Kidney (tissue), 14 donors: Measurements from ENCODE around the gene BCAS3. TPM values are rescaled to one million over a fixed set of nuclear protein-coding genes. Genes with fewer than 3 reads are reported as not detected.

ENCODE experiments used
- DNase-seq, 5 donors: peaks; one replicate each; pipeline ENCODE4 v3.0.0-alpha.2; 2013 to 2020
- FAIRE-seq: peaks from 2 replicates; lab custom pipeline; 2012; peaks lifted over from hg19 to GRCh38; lab: Jason Lieb, UNC
- H3K27ac ChIP-seq, 2 donors: one replicate each; pipeline ENCODE4 v1.7.0; 2013; ENCODE audit warnings: low read depth in 2 of 2, low read length in 2 of 2, inconsistent platforms in 1 of 2
- H3K27me3 ChIP-seq: one replicate; pipeline ENCODE4 v1.7.1; 2013; ENCODE audit warnings: low read length, inconsistent platforms; ENCODE audit not compliant: control insufficient read depth, insufficient read depth
- H3K36me3 ChIP-seq, 3 donors: one replicate each; pipeline versions ENCODE4 v1.7.0 to v1.7.1; 2013; ENCODE audit warnings: low read length in 3 of 3, control low read depth in 1 of 3, inconsistent platforms in 1 of 3; ENCODE audit not compliant: insufficient read depth in 3 of 3, control insufficient read depth in 2 of 3
- H3K4me1 ChIP-seq, 3 donors: one replicate each; pipeline versions ENCODE4 v1.7.0 to v1.7.1; 2013; ENCODE audit warnings: low read length in 3 of 3, inconsistent platforms in 1 of 3, low read depth in 1 of 3; ENCODE audit not compliant: control insufficient read depth in 2 of 3, insufficient read depth in 2 of 3
- H3K4me3 ChIP-seq, 3 donors: one replicate each; pipeline versions ENCODE4 v1.7.0 to v1.8.1; 2013; ENCODE audit warnings: low read length in 3 of 3, control low read depth in 1 of 3, inconsistent platforms in 1 of 3
- H3K9ac ChIP-seq, 3 donors: one replicate each; pipeline versions ENCODE4 v1.7.0 to v1.7.1; 2013; ENCODE audit warnings: low read length in 3 of 3, control low read depth in 1 of 3, inconsistent platforms in 1 of 3
- H3K9me3 ChIP-seq, 3 donors: one replicate each; pipeline versions ENCODE4 v1.7.0 to v1.7.1; 2013; ENCODE audit warnings: low read length in 3 of 3, control low read depth in 1 of 3, inconsistent platforms in 1 of 3; ENCODE audit not compliant: control insufficient read depth in 2 of 3, insufficient read depth in 1 of 3
- CTCF ChIP-seq: IDR thresholded peaks from 3 replicates; pipeline ENCODE4 v1.5.1; 2012; ENCODE audit warnings: mild to moderate bottlenecking, moderate library complexity, borderline replicate concordance; ENCODE audit not compliant: insufficient read depth; ENCODE audit errors: extremely low read depth
- intact Hi-C: fragments of 100-400 bp; cut with DNase I; formaldehyde crosslinking; loops from one replicate; pipeline ENCODE4 v1.11.1; 2022
- polyA plus RNA-seq: library from polyadenylated mRNA; stranded (reverse); fragments of 350-450 nt; fragmentation: Illumina TruSeq; extraction: RNeasy Lipid Tissue Mini Kit (QIAGEN cat#74804); gene quantifications from one replicate; pipeline ENCODE4 v1.2.3, GENCODE V29; 2014; ENCODE audit warnings: low read depth, low replicate concordance; ENCODE audit not compliant: insufficient read depth
- total RNA-seq: library from RNA; stranded (reverse); fragmentation: NEBNext Ultra II Directional; extraction: Animal tissue kit (Norgen Biotek cat#: 25700); gene quantifications from one replicate; pipeline ENCODE4 v1.2.1, GENCODE V29; 2021
- donor health status: control.
- donor health status: control.
- donor health status: control.
- donor health status: control.
- donor health status: control.
- donor health status: DM: yes; HTN: yes; CAD: no.
- donor health status: Normal renal cell carcinoma (clear cell type).

Gene BCAS3
- total and polyA plus RNA-seq, 2 donors from 2014 or later = 18.3 to 44.1 TPM

- Histone ChIP-seq H3K9ac (no peak overlapping the region), H3K9me3 (no peaks in the 10 kb centered on the region), H3K27me3 (no peaks in the 10 kb centered on the region), H3K4me3 (no peak overlapping the region), H3K4me1 (peaks cover 0 to 7% (median 5%) of the 10 kb centered on the region in 3 donors), H3K27ac (no peak overlapping the region), H3K36me3 (no peaks in the 10 kb centered on the region)
- no peak for DNase-seq
- no peak for FAIRE-seq
- intact Hi-C loops = no loop called here
- no peak for TF ChIP-seq CTCF
Observed at GRCh38 chr17:61296058-61296457, 618.4 kb downstream of the BCAS3 start.

- no peak overlapping the region for H3K27ac ChIP-seq
- TF ChIP-seq CTCF = no peak
- no peaks in the 10 kb centered on the region for H3K36me3 ChIP-seq
- intact Hi-C loops = no loop called here
- DNase-seq (no peak), FAIRE-seq (no peak)
- peaks cover 0 to 2% (median 0%) of the 10 kb centered on the region in 3 donors for H3K4me1 ChIP-seq
- H3K9ac ChIP-seq = no peak overlapping the region
- no peaks in the 10 kb centered on the region for H3K27me3 ChIP-seq
- H3K4me3 ChIP-seq = no peak overlapping the region
- no peaks in the 10 kb centered on the region for H3K9me3 ChIP-seq
Observed at GRCh38 chr17:61299517-61300513, 622.2 kb downstream of the BCAS3 start.

- Histone ChIP-seq H3K27ac (no peak overlapping the region), H3K27me3 (no peaks in the 10 kb centered on the region), H3K4me1 (no peaks in the 10 kb centered on the region), H3K36me3 (no peaks in the 10 kb centered on the region), H3K9me3 (no peaks in the 10 kb centered on the region), H3K4me3 (no peak overlapping the region), H3K9ac (no peak overlapping the region)
- DNase-seq (no peak), FAIRE-seq (no peak)
- TF ChIP-seq CTCF = no peak
- intact Hi-C loops = no loop called here
Observed at GRCh38 chr17:61302953-61303816, 625.5 kb downstream of the BCAS3 start.
